Esophagus squamous epithelium (tissue), 4 donors: ENCODE data around the gene COG2.

Experiments
- CTCF ChIP-seq, 6 experiments: fragments of 450-650 bp in 4 of 6; fragments of 200-600 bp in 2 of 6; sonication (generic) in 2 of 6; IDR thresholded peaks; one replicate each; pipeline ENCODE4 v1.5.1; 2016 to 2019; ENCODE audit warnings: antibody characterized with exemption in 6 of 6, mild to moderate bottlenecking in 4 of 6, moderate library complexity in 4 of 6
- POLR2A ChIP-seq, 4 donors: fragments of 450-650 bp; IDR thresholded peaks; one replicate each; pipeline ENCODE4 v1.6.1; 2017; ENCODE audit warnings: antibody characterized with exemption in 4 of 4, mild to moderate bottlenecking in 4 of 4, moderate library complexity in 3 of 4

- no peak for TF ChIP-seq CTCF (IDR thresholded peaks at IDR 0.05)
- no peak for TF ChIP-seq POLR2A (IDR thresholded peaks at IDR 0.05)
Observed at GRCh38 chr1:230708631-230709580, 66.6 kb downstream of the COG2 start.
